HEK293 (cell line): ENCODE measurements around the gene TTC4.
A peak's percentile ranks its signal among the peaks of the same experiment; 100 is the strongest.

ENCODE experiments used
- CTCF ChIA-PET: fragments of 350-600 bp; formaldehyde crosslinking; extraction: SDS; loops from one replicate; lab custom pipeline; 2021; ENCODE audit warnings: antibody characterized with exemption; lab: Yijun Ruan, JAX
- POLR2A ChIA-PET: fragments of 300-600 bp; formaldehyde crosslinking; extraction: SDS; loops from one replicate; lab custom pipeline; 2020; ENCODE audit warnings: antibody characterized with exemption, inconsistent platforms; lab: Yijun Ruan, JAX
- H3K27ac ChIP-seq: fragments of 200-500 bp; sonication (Bioruptor generic); 2 replicates; pipeline ENCODE4 v1.5.1; 2014; ENCODE audit warnings: low read depth, low read length, control low read depth, inconsistent platforms; ENCODE audit errors: extremely low read depth
- H3K36me3 ChIP-seq, 2 experiments: fragments of 200-500 bp in 1 of 2; sonication (Bioruptor generic) in 1 of 2; 1 replicate in 1 of 2; 2 replicates in 1 of 2; pipeline ENCODE4 v1.5.1; 2014 to 2017; ENCODE audit warnings: inconsistent platforms in 2 of 2, low read length in 2 of 2; ENCODE audit not compliant: control insufficient read depth in 2 of 2, insufficient read depth in 1 of 2
- H3K4me1 ChIP-seq: fragments of 200-500 bp; sonication (Bioruptor generic); 2 replicates; pipeline ENCODE4 v1.5.1; 2014; ENCODE audit warnings: mild to moderate bottlenecking, low read length, inconsistent platforms; ENCODE audit not compliant: control insufficient read depth, insufficient read depth
- H3K4me3 ChIP-seq: 2 replicates; pipeline ENCODE4 v1.5.1; 2011; ENCODE audit warnings: low read depth, mild to moderate bottlenecking, control low read depth, low read length, moderate library complexity
- H3K9me3 ChIP-seq: fragments of 200-500 bp; sonication (Bioruptor generic); 2 replicates; pipeline ENCODE4 v1.5.1; 2014; ENCODE audit warnings: low read depth, low read length, inconsistent platforms; ENCODE audit not compliant: control insufficient read depth, insufficient read depth
- GLIS2 ChIP-seq: fragments of 450-650 bp; formaldehyde crosslinking; IDR thresholded peaks from 2 replicates; pipeline ENCODE4 v1.5.1; 2016; ENCODE audit warnings: missing biosample characterization, missing genetic modification characterization
- HOXD13 ChIP-seq: sonication (generic); formaldehyde crosslinking; IDR thresholded peaks from 2 replicates; pipeline ENCODE4 v1.8.0; 2022; ENCODE audit warnings: missing genetic modification reagents, borderline replicate concordance
- KLF8 ChIP-seq: fragments of 450-650 bp; formaldehyde crosslinking; IDR thresholded peaks from 2 replicates; pipeline ENCODE4 v1.5.1; 2016; ENCODE audit warnings: missing biosample characterization, missing genetic modification characterization
- MZF1 ChIP-seq: fragments of 450-650 bp; formaldehyde crosslinking; IDR thresholded peaks from 2 replicates; pipeline ENCODE4 v1.5.1; 2017; ENCODE audit warnings: missing biosample characterization, missing genetic modification characterization, borderline replicate concordance
- OVOL3 ChIP-seq: fragments of 450-650 bp; formaldehyde crosslinking; IDR thresholded peaks from 2 replicates; pipeline ENCODE4 v1.5.1; 2016; ENCODE audit warnings: missing biosample characterization, missing genetic modification characterization
- SP2 ChIP-seq: fragments of 450-650 bp; formaldehyde crosslinking; IDR thresholded peaks from 2 replicates; pipeline ENCODE4 v1.5.1; 2016; ENCODE audit warnings: missing biosample characterization, missing genetic modification characterization
- SP7 ChIP-seq: fragments of 450-650 bp; formaldehyde crosslinking; IDR thresholded peaks from 2 replicates; pipeline ENCODE4 v1.5.1; 2016; ENCODE audit warnings: missing biosample characterization, missing genetic modification characterization
- ZBTB17 ChIP-seq: fragments of 450-650 bp; formaldehyde crosslinking; IDR thresholded peaks from 2 replicates; pipeline ENCODE4 v1.5.1; 2016; ENCODE audit warnings: missing biosample characterization, missing genetic modification characterization
- ZBTB7A ChIP-seq: fragments of 450-650 bp; formaldehyde crosslinking; IDR thresholded peaks from 2 replicates; pipeline ENCODE4 v1.5.1; 2016; ENCODE audit warnings: low read depth, missing biosample characterization, missing genetic modification characterization
- ZFHX2 ChIP-seq: fragments of 450-650 bp; formaldehyde crosslinking; conservative IDR thresholded peaks from 2 replicates; pipeline ENCODE4 v1.5.1; 2016; ENCODE audit warnings: missing biosample characterization, missing genetic modification characterization
- ZNF10 ChIP-seq: fragments of 450-650 bp; formaldehyde crosslinking; IDR thresholded peaks from 2 replicates; pipeline ENCODE4 v1.5.1; 2017; ENCODE audit warnings: missing biosample characterization, missing genetic modification characterization
- ZNF155 ChIP-seq: fragments of 450-650 bp; formaldehyde crosslinking; IDR thresholded peaks from 2 replicates; pipeline ENCODE4 v1.5.1; 2016; ENCODE audit warnings: missing biosample characterization, missing genetic modification characterization
- ZNF169 ChIP-seq: fragments of 450-650 bp; formaldehyde crosslinking; IDR thresholded peaks from 2 replicates; pipeline ENCODE4 v1.5.1; 2016; ENCODE audit warnings: missing biosample characterization, missing genetic modification characterization
- ZNF184 ChIP-seq: fragments of 450-650 bp; IDR thresholded peaks from 2 replicates; pipeline ENCODE4 v1.5.1; 2018; ENCODE audit warnings: missing biosample characterization, mild to moderate bottlenecking, missing genetic modification characterization
- ZNF211 ChIP-seq: fragments of 450-650 bp; formaldehyde crosslinking; IDR thresholded peaks from 2 replicates; pipeline ENCODE4 v1.5.1; 2016; ENCODE audit warnings: low read depth, missing biosample characterization, missing genetic modification characterization
- ZNF214 ChIP-seq: fragments of 450-650 bp; formaldehyde crosslinking; IDR thresholded peaks from 2 replicates; pipeline ENCODE4 v1.5.1; 2017; ENCODE audit warnings: missing biosample characterization, mild to moderate bottlenecking, missing genetic modification characterization, borderline replicate concordance
- ZNF23 ChIP-seq: fragments of 450-650 bp; formaldehyde crosslinking; IDR thresholded peaks from 2 replicates; pipeline ENCODE4 v1.5.1; 2016; ENCODE audit warnings: missing biosample characterization, missing genetic modification characterization, borderline replicate concordance
- ZNF239 ChIP-seq: fragments of 450-650 bp; formaldehyde crosslinking; IDR thresholded peaks from 2 replicates; pipeline ENCODE4 v1.5.1; 2016; ENCODE audit warnings: missing biosample characterization, missing genetic modification characterization
- ZNF274 ChIP-seq, 2 experiments: fragments of 200-500 bp in 1 of 2; fragments of 450-650 bp in 1 of 2; sonication (Bioruptor generic) in 1 of 2; formaldehyde crosslinking in 1 of 2; IDR thresholded peaks; 2 replicates each; pipeline versions ENCODE4 v1.5.1 to v1.6.1; 2014 to 2016; ENCODE audit warnings: borderline replicate concordance in 1 of 2, inconsistent platforms in 1 of 2, low read length in 1 of 2, missing biosample characterization in 1 of 2, missing genetic modification characterization in 1 of 2
- ZNF302 ChIP-seq: fragments of 450-650 bp; formaldehyde crosslinking; IDR thresholded peaks from 2 replicates; pipeline ENCODE4 v1.5.1; 2016; ENCODE audit warnings: missing biosample characterization, missing genetic modification characterization, low read depth
- ZNF561 ChIP-seq: fragments of 450-650 bp; IDR thresholded peaks from 2 replicates; pipeline ENCODE4 v1.5.1; 2018; ENCODE audit warnings: missing biosample characterization, missing genetic modification characterization, borderline replicate concordance
- ZNF664 ChIP-seq: fragments of 450-650 bp; formaldehyde crosslinking; IDR thresholded peaks from 2 replicates; pipeline ENCODE4 v1.5.1; 2016; ENCODE audit warnings: missing biosample characterization, missing genetic modification characterization
- TF ChIP-seq, protein P1 (sequence below): fragments of 450-650 bp; formaldehyde crosslinking; IDR thresholded peaks from 2 replicates; pipeline ENCODE4 v1.5.1; 2016; ENCODE audit warnings: missing biosample characterization, missing genetic modification characterization
- TF ChIP-seq, protein P2 (sequence below): fragments of 450-650 bp; formaldehyde crosslinking; optimal IDR thresholded peaks from 2 replicates; pipeline ENCODE3; 2016; ENCODE audit warnings: missing biosample characterization, mild to moderate bottlenecking, missing genetic modification characterization
- TF ChIP-seq, protein P3 (sequence below): fragments of 450-650 bp; formaldehyde crosslinking; IDR thresholded peaks from 2 replicates; pipeline ENCODE4 v1.5.1; 2016; ENCODE audit warnings: missing biosample characterization, missing genetic modification characterization
- TF ChIP-seq, protein P4 (sequence below): fragments of 450-650 bp; formaldehyde crosslinking; IDR thresholded peaks from 2 replicates; pipeline ENCODE4 v1.5.1; 2016; ENCODE audit warnings: missing biosample characterization, missing genetic modification characterization, low read depth
- TF ChIP-seq, protein P5 (sequence below): fragments of 450-650 bp; formaldehyde crosslinking; IDR thresholded peaks from 2 replicates; pipeline ENCODE4 v1.5.1; 2016; ENCODE audit warnings: missing biosample characterization, missing genetic modification characterization
- TF ChIP-seq, protein P6 (sequence below): fragments of 450-650 bp; formaldehyde crosslinking; IDR thresholded peaks from 2 replicates; pipeline ENCODE4 v1.5.1; 2017; ENCODE audit warnings: missing biosample characterization, missing genetic modification characterization

TTC4 gene

DNA sequence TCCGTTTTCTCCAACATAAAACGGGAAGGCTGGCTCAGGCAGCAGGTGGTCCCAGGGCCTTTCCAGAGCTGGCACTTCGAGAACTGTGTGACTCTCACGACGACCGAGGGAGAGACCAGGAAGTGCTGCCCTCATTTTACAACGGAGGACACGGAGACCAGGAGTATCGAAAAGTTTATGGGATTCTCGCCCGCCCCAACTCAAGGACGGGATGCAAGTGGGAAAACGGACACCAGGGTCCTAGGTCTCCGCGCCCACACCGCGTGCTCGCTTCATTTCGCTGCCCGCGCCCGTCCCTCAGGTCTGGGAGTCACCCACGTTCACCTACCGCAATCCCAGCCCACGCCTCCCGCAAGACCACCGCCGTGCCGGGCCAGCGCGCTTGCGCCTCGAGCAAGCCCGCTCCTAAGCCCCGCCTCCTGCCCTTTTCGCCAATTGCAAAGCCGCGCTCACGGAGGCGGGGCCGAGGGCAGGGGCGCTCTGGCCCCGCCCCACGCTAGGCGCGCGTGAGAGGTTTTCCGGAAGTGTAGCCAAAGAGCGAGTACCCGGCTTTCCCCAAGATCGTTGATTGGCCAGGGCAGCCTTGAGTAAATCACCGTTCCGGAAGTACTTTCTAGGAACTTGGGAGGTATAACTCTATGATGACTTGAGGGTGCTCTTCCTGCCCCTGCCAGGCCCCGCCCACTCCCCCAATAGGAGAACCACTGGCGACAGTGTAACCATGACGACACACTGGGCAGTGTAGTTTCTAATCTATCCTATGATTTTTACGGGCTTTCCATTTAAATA is 48.7 kb downstream of the TTC4 start, which contains the start of gene PARS2:
Gene PARS2 (minus strand): TSS at position 391 of the 789 bp plus-strand sequence. CDS start 5,362 bp downstream, outside the sequence.
- peak within 1 kb of the TSS; percentile 98 for H3K4me3 ChIP-seq
- peak within 1 kb of the TSS; percentile 1; the same call in 1 of the 2 replicates for H3K27ac ChIP-seq
- ChIA-PET POLR2A (no interaction called here), CTCF (no interaction called here)
- 0 out of 2 replicates have a peak, but pooled peaks cover 2% of the 10 kb centered on the region for H3K4me1 ChIP-seq
- H3K9me3 ChIP-seq, result no peaks in the 10 kb centered on the region
- H3K36me3 ChIP-seq, result no peaks in the 10 kb centered on the region
- TF ChIP-seq, protein P1, sequence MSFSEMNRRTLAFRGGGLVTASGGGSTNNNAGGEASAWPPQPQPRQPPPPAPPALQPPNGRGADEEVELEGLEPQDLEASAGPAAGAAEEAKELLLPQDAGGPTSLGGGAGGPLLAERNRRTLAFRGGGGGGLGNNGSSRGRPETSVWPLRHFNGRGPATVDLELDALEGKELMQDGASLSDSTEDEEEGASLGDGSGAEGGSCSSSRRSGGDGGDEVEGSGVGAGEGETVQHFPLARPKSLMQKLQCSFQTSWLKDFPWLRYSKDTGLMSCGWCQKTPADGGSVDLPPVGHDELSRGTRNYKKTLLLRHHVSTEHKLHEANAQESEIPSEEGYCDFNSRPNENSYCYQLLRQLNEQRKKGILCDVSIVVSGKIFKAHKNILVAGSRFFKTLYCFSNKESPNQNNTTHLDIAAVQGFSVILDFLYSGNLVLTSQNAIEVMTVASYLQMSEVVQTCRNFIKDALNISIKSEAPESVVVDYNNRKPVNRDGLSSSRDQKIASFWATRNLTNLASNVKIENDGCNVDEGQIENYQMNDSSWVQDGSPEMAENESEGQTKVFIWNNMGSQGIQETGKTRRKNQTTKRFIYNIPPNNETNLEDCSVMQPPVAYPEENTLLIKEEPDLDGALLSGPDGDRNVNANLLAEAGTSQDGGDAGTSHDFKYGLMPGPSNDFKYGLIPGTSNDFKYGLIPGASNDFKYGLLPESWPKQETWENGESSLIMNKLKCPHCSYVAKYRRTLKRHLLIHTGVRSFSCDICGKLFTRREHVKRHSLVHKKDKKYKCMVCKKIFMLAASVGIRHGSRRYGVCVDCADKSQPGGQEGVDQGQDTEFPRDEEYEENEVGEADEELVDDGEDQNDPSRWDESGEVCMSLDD (tag by site-specific recombination), result no peak
- peak; percentile 63 for TF ChIP-seq SP7
- no peak for TF ChIP-seq KLF8 (tag by site-specific recombination)
- TF ChIP-seq, protein P2, sequence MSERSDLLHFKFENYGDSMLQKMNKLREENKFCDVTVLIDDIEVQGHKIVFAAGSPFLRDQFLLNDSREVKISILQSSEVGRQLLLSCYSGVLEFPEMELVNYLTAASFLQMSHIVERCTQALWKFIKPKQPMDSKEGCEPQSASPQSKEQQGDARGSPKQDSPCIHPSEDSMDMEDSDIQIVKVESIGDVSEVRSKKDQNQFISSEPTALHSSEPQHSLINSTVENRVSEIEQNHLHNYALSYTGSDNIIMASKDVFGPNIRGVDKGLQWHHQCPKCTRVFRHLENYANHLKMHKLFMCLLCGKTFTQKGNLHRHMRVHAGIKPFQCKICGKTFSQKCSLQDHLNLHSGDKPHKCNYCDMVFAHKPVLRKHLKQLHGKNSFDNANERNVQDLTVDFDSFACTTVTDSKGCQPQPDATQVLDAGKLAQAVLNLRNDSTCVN (tag by site-specific recombination), result peak; percentile 95
- no peak for TF ChIP-seq OVOL3 (tag by site-specific recombination)
- TF ChIP-seq ZNF302 (tag by site-specific recombination), result no peak
- TF ChIP-seq ZBTB7A, result peak; percentile 25; the same call in 1 of the 2 replicates
- TF ChIP-seq, protein P3, sequence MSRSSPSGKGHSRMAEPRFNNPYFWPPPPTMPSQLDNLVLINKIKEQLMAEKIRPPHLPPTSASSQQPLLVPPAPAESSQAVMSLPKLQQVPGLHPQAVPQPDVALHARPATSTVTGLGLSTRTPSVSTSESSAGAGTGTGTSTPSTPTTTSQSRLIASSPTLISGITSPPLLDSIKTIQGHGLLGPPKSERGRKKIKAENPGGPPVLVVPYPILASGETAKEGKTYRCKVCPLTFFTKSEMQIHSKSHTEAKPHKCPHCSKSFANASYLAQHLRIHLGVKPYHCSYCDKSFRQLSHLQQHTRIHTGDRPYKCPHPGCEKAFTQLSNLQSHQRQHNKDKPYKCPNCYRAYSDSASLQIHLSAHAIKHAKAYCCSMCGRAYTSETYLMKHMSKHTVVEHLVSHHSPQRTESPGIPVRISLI (tag by site-specific recombination), result no peak
- no peak for TF ChIP-seq ZNF211
- no peak for TF ChIP-seq ZNF664 (tag by site-specific recombination)
- no peak for TF ChIP-seq ZNF239 (tag by site-specific recombination)
- TF ChIP-seq, protein P4, sequence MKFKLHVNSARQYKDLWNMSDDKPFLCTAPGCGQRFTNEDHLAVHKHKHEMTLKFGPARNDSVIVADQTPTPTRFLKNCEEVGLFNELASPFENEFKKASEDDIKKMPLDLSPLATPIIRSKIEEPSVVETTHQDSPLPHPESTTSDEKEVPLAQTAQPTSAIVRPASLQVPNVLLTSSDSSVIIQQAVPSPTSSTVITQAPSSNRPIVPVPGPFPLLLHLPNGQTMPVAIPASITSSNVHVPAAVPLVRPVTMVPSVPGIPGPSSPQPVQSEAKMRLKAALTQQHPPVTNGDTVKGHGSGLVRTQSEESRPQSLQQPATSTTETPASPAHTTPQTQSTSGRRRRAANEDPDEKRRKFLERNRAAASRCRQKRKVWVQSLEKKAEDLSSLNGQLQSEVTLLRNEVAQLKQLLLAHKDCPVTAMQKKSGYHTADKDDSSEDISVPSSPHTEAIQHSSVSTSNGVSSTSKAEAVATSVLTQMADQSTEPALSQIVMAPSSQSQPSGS, result no peak; the same call in 1 of the 2 replicates
- 0 out of 2 replicates have a peak, but pooled peaks have one; percentile 48 for TF ChIP-seq HOXD13
- no peak for TF ChIP-seq ZNF214 (tag by site-specific recombination)
- peak; percentile 98 for TF ChIP-seq ZFHX2 (tag by site-specific recombination)
- TF ChIP-seq ZNF23 (tag by site-specific recombination), result no peak
- no peak for TF ChIP-seq MZF1 (tag by site-specific recombination)
- no peak for TF ChIP-seq ZNF10
- no peak for TF ChIP-seq ZNF184 (tag by site-specific recombination)
- peak; percentile 85 for TF ChIP-seq ZBTB17
- TF ChIP-seq, protein P5, sequence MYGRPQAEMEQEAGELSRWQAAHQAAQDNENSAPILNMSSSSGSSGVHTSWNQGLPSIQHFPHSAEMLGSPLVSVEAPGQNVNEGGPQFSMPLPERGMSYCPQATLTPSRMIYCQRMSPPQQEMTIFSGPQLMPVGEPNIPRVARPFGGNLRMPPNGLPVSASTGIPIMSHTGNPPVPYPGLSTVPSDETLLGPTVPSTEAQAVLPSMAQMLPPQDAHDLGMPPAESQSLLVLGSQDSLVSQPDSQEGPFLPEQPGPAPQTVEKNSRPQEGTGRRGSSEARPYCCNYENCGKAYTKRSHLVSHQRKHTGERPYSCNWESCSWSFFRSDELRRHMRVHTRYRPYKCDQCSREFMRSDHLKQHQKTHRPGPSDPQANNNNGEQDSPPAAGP, result no peak; the same call in 1 of the 2 replicates
- no peak for TF ChIP-seq ZNF155 (tag by site-specific recombination)
- TF ChIP-seq GLIS2 (tag by site-specific recombination), result peak; percentile 75
- TF ChIP-seq SP2 (tag by site-specific recombination), result peak; percentile 99
- TF ChIP-seq, protein P6, sequence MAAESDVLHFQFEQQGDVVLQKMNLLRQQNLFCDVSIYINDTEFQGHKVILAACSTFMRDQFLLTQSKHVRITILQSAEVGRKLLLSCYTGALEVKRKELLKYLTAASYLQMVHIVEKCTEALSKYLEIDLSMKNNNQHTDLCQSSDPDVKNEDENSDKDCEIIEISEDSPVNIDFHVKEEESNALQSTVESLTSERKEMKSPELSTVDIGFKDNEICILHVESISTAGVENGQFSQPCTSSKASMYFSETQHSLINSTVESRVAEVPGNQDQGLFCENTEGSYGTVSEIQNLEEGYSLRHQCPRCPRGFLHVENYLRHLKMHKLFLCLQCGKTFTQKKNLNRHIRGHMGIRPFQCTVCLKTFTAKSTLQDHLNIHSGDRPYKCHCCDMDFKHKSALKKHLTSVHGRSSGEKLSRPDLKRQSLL (tag by site-specific recombination), result no peak
- no peak for TF ChIP-seq ZNF561 (tag by site-specific recombination)
- TF ChIP-seq ZNF274 (IDR thresholded peaks at IDR 0.05; ENCODE audit: low read length), result no peak
- TF ChIP-seq ZNF274 (tag by site-specific recombination; IDR thresholded peaks at IDR 0.05; ENCODE audit: borderline replicate concordance), result no peak
- TF ChIP-seq ZNF169 (tag by site-specific recombination), result no peak
